SK-N-MC (cell line): ENCODE data around the gene TOX2.

ENCODE experiments used
- EZH2 ChIP-seq: fragments of 200-600 bp; sonication (generic); IDR thresholded peaks from one replicate; pipeline ENCODE4 v1.6.1; 2017; ENCODE audit warnings: antibody characterized with exemption
- FOXP2 ChIP-seq: optimal IDR thresholded peaks from 2 replicates; pipeline ENCODE3; 2011; ENCODE audit warnings: mild to moderate bottlenecking, moderate library complexity; ENCODE audit not compliant: insufficient read depth; ENCODE audit errors: extremely low read length, control extremely low read depth
- POLR2AphosphoS5 ChIP-seq: IDR thresholded peaks from 2 replicates; pipeline ENCODE4 v1.6.1; 2012; ENCODE audit warnings: mild to moderate bottlenecking, low read depth, low read length, borderline replicate concordance

GRCh38 chr20:43987018-43987417, 72.4 kb downstream of the TOX2 start:
- no peak for TF ChIP-seq EZH2
- TF ChIP-seq POLR2AphosphoS5: no peak
- TF ChIP-seq FOXP2: no peak
